ENCODE data around the gene MICA. TPM values are rescaled to one million over a fixed set of nuclear protein-coding genes. Genes with fewer than 3 reads are reported as not detected.

MICA gene
- 10 to 100 TPM; 13.4 to 23.5 (median 15.9) TPM for total RNA-seq

- no peak for TF ChIP-seq CTCF (IDR thresholded peaks at IDR 0.05; ENCODE audit: low read depth)
Observed at GRCh38 chr6:31403283-31404060, at the start of gene MICA. TSS of gene MICA (plus strand) at chr6:31403595. CDS start at chr6:31403633, 38 bp downstream.

- TF ChIP-seq CTCF (IDR thresholded peaks at IDR 0.05; ENCODE audit: low read depth): no peak
Observed at GRCh38 chr6:31354158-31354863, 49.1 kb upstream of the MICA start.

- TF ChIP-seq CTCF (IDR thresholded peaks at IDR 0.05; ENCODE audit: low read depth): no peak
Observed at GRCh38 chr6:31354864-31355582, 48.4 kb upstream of the MICA start.

- TF ChIP-seq CTCF (IDR thresholded peaks at IDR 0.05; ENCODE audit: low read depth): no peak
Observed at GRCh38 chr6:31355583-31355948, 47.8 kb upstream of the MICA start.

GRCh38 chr6:31356216-31356945 lies 47.0 kb upstream of the MICA start:
- TF ChIP-seq CTCF (IDR thresholded peaks at IDR 0.05; ENCODE audit: low read depth): no peak

GRCh38 chr6:31356946-31357466 lies 46.4 kb upstream of the MICA start, which contains the start of gene HLA-B:
TSS of gene HLA-B (minus strand) at chr6:31357179. CDS start at chr6:31357158, 21 bp downstream.
- no peak for TF ChIP-seq CTCF (IDR thresholded peaks at IDR 0.05; ENCODE audit: low read depth)
